DND-41 (cell line): ENCODE results near the gene MYT1.

ENCODE experiments used
- ATAC-seq: fragments of 200-7000 bp; cut with Tn5 transposase; 3 replicates; pipeline ENCODE4 v1.9.1; 2021; ENCODE audit warnings: low read depth; ENCODE audit not compliant: insufficient read depth
- DNase-seq: peaks from one replicate; pipeline ENCODE4 v3.0.0-alpha.2; 2020
- H2AFZ ChIP-seq: 2 replicates; pipeline ENCODE4 v1.6.0; 2012; ENCODE audit warnings: low read depth, low read length
- H3K27ac ChIP-seq: 2 replicates; pipeline ENCODE4 v1.5.1; 2012; ENCODE audit warnings: low read length, inconsistent platforms
- H3K27me3 ChIP-seq: fragments of 200-600 bp; sonication (generic); 2 replicates; pipeline ENCODE4 v1.6.0; 2012; ENCODE audit warnings: low read length, mild to moderate bottlenecking, inconsistent platforms; ENCODE audit not compliant: insufficient read depth, poor library complexity
- H3K36me3 ChIP-seq: 2 replicates; pipeline ENCODE4 v1.5.1; 2012; ENCODE audit warnings: low read length, inconsistent platforms; ENCODE audit not compliant: insufficient read depth
- H3K4me1 ChIP-seq: 2 replicates; pipeline ENCODE4 v1.5.1; 2012; ENCODE audit warnings: mild to moderate bottlenecking, low read length; ENCODE audit not compliant: insufficient read depth
- H3K4me2 ChIP-seq: 2 replicates; pipeline ENCODE4 v1.6.0; 2012; ENCODE audit warnings: mild to moderate bottlenecking, moderate library complexity, low read length, inconsistent platforms; ENCODE audit not compliant: insufficient read depth
- H3K4me3 ChIP-seq, 2 experiments: fragments of 200-600 bp in 1 of 2; shearing (Covaris generic) in 1 of 2; 2 replicates each; pipeline ENCODE4 v1.5.1; 2012 to 2016; ENCODE audit warnings: inconsistent platforms in 2 of 2, low read length in 2 of 2, mild to moderate bottlenecking in 2 of 2, low read depth in 1 of 2, moderate library complexity in 1 of 2
- H3K79me2 ChIP-seq: 2 replicates; pipeline ENCODE4 v1.6.0; 2012; ENCODE audit warnings: low read length, inconsistent platforms; ENCODE audit not compliant: insufficient read depth
- H3K9ac ChIP-seq: 2 replicates; pipeline ENCODE4 v1.6.0; 2012; ENCODE audit warnings: low read depth, mild to moderate bottlenecking, inconsistent platforms, low read length, moderate library complexity
- H3K9me3 ChIP-seq: 2 replicates; pipeline ENCODE4 v1.5.1; 2012; ENCODE audit warnings: low read length, moderate library complexity, mild to moderate bottlenecking, inconsistent platforms; ENCODE audit not compliant: insufficient read depth, severe bottlenecking
- H4K20me1 ChIP-seq: 2 replicates; pipeline ENCODE4 v1.6.0; 2012; ENCODE audit warnings: low read length; ENCODE audit not compliant: insufficient read depth
- CTCF ChIP-seq: IDR thresholded peaks from 2 replicates; pipeline ENCODE4 v1.5.1; 2012; ENCODE audit warnings: borderline replicate concordance, low read length, moderate library complexity, mild to moderate bottlenecking; ENCODE audit not compliant: poor library complexity, severe bottlenecking; ENCODE audit errors: extremely low read depth
- EZH2 ChIP-seq: IDR thresholded peaks from 3 replicates; pipeline ENCODE4 v1.6.1; 2012; ENCODE audit warnings: borderline replicate concordance, low read depth, mild to moderate bottlenecking, moderate library complexity, low read length, inconsistent platforms; ENCODE audit not compliant: severe bottlenecking

MYT1 gene

GRCh38 chr20:64162239-64162910 lies 1.9 kb upstream of the MYT1 start:
- peaks cover 5% of the 10 kb centered on the region for H3K27me3 ChIP-seq
- no peak overlapping the region for H3K4me3 ChIP-seq

DNA sequence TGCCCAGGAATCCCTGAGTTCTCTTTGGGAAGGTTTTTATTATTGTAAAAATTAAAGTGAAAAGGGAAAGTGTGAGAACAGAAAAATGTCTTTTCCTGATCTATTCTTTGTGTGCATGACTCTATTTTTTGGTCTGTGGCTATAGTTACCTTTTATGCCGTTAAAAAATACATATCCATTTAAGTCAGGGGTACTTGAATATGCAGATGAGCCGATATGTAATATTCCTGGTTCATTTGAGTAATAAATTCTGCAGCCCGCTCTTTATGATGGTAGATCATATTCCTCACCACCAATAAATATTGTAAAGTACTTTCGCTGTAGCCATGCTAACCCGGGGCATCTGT lies 503 bp upstream of the MYT1 start:
- H3K36me3 ChIP-seq = no peaks in the 10 kb centered on the region
- no peak overlapping the region for H3K27ac ChIP-seq
- TF ChIP-seq EZH2 = no peak
- no peak for TF ChIP-seq CTCF
- H3K4me1 ChIP-seq = no peaks in the 10 kb centered on the region
- no peaks in the 10 kb centered on the region for H3K79me2 ChIP-seq
- no peak overlapping the region for H2AFZ ChIP-seq
- peaks cover 14% of the 10 kb centered on the region for H4K20me1 ChIP-seq
- no peak overlapping the region for H3K9ac ChIP-seq
- no peaks in the 10 kb centered on the region for H3K9me3 ChIP-seq
- DNase-seq (no peak), ATAC-seq (no peak)
- H3K4me3 ChIP-seq = no peak overlapping the region
- H3K27me3 ChIP-seq = peaks cover 5% of the 10 kb centered on the region
- no peak overlapping the region for H3K4me2 ChIP-seq

More at GRCh38 chr20:64162239-64162910, 1.9 kb upstream of the MYT1 start:
- Histone ChIP-seq H3K79me2 (no peaks in the 10 kb centered on the region), H3K4me2 (no peak overlapping the region), H3K9me3 (no peaks in the 10 kb centered on the region), H3K4me1 (no peaks in the 10 kb centered on the region), H3K27ac (no peak overlapping the region), H3K36me3 (no peaks in the 10 kb centered on the region), H3K9ac (no peak overlapping the region), H2AFZ (no peak overlapping the region), H4K20me1 (peaks cover 17% of the 10 kb centered on the region; the same call in 1 of the 2 replicates)
- DNase-seq (no peak), ATAC-seq (no peak)
- TF ChIP-seq CTCF (no peak), EZH2 (no peak)

DNA sequence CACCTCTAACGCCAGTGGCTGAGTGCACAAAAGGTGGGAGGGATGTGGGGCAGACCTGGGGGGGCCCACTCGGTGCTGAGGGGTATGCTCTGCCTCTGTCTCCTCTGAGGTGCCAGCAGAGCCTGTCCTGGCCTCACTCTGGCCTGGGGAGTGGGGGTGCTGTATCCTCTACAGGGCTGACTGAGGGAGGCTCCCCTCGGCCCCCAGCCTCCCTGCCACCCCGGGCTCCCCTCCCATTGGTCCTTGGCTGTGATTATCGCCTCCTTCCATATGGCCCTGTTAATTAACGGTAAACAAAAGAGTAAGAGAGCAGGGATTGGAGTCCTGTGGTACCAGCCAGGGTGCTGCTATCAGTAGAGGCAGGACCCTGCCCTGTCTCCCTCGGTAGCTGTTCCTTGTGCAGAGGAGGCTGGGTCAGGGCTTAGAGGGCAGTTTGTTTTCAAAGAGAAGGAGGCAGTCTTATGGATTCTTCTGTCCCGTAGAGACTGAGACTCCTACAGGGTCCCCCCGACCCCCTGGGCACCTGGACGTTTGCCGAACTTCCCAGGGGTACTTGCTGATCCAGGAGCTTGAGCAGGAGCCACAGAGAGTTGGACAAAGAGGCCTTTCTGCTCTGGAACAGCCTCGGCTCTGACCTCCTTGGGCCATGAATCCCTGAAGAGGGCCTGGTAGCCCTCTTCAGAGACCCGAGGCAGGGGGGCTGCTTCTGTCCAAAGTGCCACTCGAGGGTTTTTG lies 1.8 kb downstream of the MYT1 start:
- no peak overlapping the region for H3K4me3 ChIP-seq
- H3K4me1 ChIP-seq = no peaks in the 10 kb centered on the region
- no peaks in the 10 kb centered on the region for H3K79me2 ChIP-seq
- no peaks in the 10 kb centered on the region for H3K9me3 ChIP-seq
- DNase-seq (no peak), ATAC-seq (no peak)
- H3K4me2 ChIP-seq = no peak overlapping the region
- peaks cover 5% of the 10 kb centered on the region for H3K27me3 ChIP-seq
- H2AFZ ChIP-seq = no peak overlapping the region
- TF ChIP-seq CTCF = no peak
- TF ChIP-seq EZH2 = no peak
- no peaks in the 10 kb centered on the region for H3K36me3 ChIP-seq
- H4K20me1 ChIP-seq = peaks cover 3% of the 10 kb centered on the region
- no peak overlapping the region for H3K9ac ChIP-seq
- no peak overlapping the region for H3K27ac ChIP-seq
